ENCODE data around the gene SELENOI.
"Not testable (repeated sequence)": the region's sequence is repeated elsewhere in the genome, so short reads cannot be mapped to it uniquely, and the experiment has no call there.

The SELENOI gene, protein sequence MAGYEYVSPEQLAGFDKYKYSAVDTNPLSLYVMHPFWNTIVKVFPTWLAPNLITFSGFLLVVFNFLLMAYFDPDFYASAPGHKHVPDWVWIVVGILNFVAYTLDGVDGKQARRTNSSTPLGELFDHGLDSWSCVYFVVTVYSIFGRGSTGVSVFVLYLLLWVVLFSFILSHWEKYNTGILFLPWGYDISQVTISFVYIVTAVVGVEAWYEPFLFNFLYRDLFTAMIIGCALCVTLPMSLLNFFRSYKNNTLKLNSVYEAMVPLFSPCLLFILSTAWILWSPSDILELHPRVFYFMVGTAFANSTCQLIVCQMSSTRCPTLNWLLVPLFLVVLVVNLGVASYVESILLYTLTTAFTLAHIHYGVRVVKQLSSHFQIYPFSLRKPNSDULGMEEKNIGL

DNA sequence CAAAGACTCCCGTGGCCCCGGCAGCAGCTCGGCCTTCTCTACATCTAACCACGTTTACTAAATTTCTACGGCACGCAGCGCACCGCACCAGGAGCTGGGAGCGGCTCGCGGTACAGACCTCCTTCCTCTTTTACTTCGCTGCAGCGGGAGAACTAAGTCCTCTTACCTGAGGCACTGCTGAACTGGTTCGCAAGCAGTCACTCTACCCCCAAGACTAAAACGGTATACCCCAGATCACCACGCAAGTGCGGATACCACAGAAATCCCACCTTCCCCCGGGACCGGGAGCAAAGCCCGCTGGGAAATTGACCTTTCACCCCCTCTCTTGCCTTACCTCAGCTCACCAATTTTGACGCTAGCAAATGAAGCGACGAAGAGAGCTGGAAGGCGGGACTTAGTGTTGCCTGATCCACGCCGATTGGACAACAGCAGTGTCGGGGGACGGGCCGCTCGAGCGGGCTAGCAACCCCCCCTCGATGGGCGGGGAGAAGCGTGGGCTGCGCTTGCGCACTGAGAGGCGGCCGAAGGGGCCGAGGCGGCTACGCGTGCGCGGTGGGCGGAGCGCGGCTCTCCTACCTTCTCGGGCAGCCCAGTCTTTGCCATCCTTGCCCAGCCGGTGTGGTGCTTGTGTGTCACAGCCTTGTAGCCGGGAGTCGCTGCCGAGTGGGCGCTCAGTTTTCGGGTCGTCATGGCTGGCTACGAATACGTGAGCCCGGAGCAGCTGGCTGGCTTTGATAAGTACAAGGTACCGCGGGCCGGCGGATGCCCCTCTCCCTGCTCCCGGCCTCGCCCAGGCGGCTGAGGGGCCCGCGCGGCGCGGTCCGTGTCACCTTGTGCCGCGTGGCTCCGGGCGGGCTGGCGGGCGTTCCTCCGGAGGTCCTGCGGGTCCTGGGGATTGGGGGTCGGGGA lies at the start of gene SELENOI:
Gene SELENOI, plus strand, starts transcription at position 599 of the 909 bp plus-strand sequence. Its CDS starts 90 bp downstream, at position 689.
- DNase-seq (ENCODE audit: low read depth in 2 of 2): peak; percentile 99

DNA sequence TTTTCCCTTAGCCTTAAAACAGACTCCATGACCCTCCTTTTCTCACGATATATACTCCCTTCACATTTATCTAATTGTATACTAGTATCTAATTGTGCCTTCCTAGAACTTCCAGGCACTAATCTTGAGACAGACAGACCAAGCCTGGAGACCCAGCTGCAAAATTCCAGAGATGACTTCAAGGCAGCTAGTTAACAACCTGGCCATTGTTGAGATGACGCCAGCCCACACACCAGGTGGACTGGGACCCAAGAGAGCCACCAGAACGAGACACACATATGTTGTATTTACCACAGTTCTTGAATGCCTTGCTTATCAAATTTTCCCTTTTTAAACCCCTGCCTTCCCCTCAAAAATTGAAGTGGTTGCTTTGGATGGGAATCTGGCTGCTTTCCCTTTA lies 48.9 kb upstream of the SELENOI start:
- DNase-seq (ENCODE audit: low read depth in 2 of 2): no peak

DNA sequence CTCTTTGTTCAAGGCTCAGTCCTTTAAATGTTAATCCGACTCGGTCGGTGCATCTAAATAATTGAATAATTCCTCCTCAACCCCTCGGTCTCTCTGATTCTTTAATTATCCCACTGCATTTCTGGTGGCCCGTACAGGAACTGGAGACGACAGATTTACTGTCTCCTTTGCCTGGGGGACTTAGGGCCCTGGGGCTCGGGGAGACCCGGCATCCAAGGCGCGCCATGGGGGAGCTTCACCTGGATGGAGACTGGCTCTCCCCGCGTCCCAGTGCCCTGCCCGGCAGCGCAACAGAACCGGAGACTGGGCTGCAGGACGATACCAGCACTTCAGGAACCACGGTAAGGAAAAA lies 47.7 kb upstream of the SELENOI start:
- no peak for DNase-seq (ENCODE audit: low read depth in 2 of 2)

DNA sequence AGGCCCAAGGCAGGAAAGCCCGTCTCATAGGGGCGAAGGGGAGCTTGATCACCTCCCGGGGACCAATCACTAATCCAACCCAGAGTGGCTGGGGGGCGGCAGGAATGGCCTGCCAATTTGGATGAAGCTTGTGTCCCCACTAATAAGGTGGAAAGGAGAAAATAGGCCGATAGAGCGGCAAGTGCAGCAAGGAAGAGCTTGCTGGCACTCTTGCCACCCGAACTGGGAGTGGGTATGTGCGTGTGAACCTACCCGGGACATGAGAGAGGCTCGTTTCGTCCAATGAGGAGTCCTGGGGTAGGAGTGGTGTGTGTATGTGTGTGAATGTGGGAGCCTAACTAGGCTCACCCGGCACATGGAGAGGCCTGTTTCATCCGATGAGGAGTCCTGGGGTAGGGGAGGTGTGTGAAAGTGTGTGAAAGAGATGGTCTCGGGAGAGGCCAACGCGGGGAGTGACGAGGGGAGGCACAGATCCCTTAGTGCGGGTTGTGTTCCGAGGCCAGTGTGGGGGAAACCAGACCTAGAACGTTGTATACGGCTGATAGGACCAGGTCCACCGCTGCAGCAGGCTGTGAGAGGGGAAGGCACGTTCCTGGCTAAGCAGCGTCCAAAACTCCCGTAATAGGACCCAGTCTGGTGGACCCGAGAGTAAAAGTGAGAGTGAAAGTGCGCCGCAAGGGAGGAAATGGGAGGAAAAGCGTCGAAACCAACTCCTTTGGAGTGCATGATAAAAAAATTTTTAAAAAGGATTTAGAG lies 47.1 kb upstream of the SELENOI start:
- DNase-seq (ENCODE audit: low read depth in 2 of 2): peak; percentile 15 to 18

DNA sequence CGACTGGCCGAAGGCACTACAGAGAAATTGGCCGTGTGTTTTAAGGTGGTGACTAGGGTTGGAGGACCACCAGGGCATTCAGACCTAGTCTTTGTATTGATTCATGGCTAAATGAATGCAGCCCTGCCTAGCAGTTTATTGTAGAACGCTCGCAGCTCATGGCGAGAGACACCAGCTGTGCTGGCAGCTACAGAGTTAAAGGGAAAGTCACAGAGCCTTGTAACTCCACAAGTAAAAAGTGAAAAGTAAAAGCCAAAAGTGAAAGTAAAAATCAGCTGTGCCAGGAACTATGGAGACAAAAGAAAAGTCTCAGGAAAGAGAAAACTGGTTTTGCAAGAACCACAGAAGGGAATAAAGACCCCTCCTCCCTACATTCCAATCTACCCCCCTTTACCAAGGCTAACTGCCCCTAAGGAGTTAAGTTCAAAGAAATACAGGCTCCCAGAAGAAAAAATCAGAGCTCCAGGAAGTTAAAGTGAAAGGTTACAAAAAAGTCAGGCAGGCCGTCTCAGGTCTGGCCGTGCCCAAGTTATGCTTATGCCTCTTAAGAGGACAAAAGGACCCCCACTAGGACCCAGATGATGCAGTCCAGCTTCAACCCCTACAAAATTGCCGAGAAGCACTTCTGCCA lies 46.4 kb upstream of the SELENOI start:
- peak; percentile 24 to 32 for DNase-seq (ENCODE audit: low read depth in 2 of 2)

DNA sequence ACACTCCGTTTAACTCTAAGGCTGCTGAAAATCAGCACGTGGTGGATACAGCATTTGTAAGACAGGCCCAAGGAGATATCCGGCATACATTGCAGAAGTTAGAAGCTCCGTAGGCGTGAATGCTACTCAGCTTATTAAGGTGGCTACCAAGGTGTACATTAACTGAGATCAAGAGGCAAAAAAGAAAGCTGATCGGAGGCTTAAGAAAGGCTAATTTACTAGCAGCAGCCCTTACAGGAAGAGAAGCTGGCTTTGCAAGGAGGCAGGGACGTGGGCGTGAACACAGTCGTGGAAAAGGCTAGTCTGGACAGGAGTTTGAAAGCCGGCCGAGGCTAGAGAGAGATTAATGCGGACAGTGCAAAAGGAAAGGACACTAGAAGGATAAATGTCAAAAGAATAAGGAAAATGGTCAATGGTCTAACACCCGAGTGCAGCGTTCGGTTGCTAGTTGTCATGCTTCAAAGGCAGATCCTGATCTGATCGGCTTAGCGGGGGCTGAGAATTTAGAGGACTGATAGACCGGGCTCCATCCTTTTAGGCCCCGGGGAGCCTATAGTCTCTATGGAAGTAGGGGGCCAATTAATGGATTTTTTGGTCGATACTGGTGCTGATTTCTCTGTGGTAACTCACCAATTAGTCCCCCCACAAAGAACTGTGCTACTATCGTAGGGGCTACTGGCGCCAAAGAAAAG lies 45.6 kb upstream of the SELENOI start:
- peak in 1 of 2 experiments; percentile 3 for DNase-seq (ENCODE audit: low read depth in 2 of 2)

DNA sequence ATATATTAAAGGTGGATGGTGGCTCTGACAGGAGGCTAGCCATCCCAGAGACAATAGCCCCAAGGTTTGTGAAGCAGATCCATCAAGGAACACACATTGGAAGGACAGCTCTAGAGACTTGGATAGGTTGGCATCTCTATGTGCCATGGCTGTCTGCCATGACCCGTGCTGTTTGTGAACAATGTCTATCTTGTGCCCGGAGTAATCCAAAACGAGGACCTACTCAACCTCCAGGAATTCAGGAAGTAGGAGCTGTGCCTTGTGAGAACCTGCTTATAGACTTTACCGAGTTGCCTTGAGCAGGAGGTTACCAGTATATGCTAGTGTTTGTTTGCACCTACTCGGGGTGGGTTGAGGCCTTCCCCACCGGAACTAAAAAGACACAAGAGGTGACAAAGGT lies 43.1 kb upstream of the SELENOI start:
- no peak for DNase-seq (ENCODE audit: low read depth in 2 of 2)

DNA sequence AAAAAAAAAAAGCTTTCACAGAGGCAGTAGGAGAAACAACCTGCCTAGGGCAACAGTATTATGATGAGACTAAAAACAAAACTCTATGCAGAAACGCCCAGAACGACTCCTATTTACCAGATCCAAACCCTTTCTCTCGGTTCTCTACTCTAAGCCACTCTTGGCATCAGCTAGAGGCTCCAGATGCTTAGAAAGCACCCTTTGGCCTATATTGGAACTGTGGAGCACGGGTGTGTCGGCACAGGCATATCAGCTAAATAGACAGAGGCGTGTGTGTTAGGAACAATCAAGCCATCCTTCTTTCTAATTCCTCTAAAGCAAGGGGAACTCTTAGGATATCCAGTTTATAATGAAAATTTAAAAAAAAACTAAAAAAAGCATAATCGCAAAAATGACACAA lies 40.8 kb upstream of the SELENOI start:
- DNase-seq (ENCODE audit: low read depth in 2 of 2): not testable (repeated sequence)

DNA sequence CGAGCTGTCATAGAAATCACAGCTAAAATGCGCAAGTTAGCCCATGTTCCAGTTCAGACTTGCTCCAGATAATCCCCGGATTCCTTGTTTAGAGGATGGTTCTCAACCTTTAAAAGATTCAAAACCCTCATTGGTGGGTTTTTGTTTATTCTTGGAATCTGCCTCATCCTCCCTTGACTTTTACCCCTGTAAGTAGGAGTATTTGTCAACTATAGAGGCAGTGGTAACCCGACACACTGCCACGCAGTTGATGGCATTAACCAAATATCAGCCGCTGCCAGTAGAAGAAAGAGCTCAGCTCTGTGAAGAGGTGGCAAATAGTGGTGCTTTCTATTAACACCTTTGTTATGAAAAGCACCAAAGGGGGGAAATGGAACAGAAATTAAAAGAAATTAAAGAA lies 40.4 kb upstream of the SELENOI start:
- no peak for DNase-seq (ENCODE audit: low read depth in 2 of 2)

DNA sequence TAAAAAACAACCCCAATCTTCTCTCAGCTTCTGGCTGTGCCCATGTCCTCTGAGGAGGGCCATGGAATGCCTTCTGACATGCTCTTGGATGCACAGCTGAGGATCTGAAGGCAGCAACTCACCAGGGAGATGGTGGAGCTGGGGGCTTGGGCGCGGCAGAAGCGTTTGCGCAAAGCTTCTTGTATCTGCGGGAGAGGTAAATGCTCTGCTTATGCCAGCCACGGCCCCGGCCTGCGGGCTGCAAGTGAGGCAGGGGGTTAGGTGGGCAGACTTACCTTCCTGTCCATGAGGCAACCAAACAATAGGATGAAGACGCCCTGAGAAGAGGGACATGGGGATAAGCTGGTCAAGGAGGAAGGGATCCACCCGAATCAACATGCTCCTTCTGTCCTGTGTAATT lies 36.0 kb upstream of the SELENOI start:
- no peak for DNase-seq (ENCODE audit: low read depth in 2 of 2)

DNA sequence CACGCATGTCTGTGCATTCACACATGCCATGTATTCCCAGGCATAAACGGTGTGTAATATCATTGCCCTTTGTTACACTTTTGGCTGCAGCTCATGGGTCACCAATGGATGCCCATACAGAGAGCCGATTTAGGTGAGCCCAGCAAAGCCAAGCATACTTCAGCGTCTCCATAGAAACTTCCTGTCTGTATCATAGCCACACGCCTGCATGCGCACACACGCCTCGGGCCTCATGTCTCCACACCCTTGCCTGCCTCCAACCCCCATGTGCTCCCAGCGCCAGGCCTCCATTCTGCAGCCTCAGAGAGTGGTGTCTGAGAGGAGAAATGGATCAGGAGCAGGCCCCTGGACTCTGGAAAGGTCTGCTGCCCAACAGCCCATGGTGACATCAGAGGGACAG lies 33.5 kb upstream of the SELENOI start:
- no peak for DNase-seq (ENCODE audit: low read depth in 2 of 2)

DNA sequence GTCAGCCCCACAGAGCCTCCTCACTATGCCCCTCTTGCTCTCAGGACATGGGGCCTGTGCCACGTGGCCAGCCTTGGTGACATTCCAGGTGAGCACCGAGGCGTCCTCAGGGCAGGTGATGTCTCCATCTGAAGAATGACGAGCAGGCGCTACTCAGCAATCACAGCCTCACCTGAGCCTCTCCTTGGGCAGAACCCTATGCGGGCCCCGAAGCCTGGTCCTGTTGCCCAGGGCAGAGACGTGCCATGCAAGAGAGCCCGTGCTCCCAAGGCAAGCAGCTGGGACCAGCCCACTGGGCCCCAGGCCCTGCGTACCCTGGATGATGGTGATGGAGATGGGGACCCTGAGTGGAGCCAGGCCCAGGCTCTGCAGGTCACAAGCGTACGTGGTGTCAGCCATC lies 32.5 kb upstream of the SELENOI start:
- no peak for DNase-seq (ENCODE audit: low read depth in 2 of 2)

DNA sequence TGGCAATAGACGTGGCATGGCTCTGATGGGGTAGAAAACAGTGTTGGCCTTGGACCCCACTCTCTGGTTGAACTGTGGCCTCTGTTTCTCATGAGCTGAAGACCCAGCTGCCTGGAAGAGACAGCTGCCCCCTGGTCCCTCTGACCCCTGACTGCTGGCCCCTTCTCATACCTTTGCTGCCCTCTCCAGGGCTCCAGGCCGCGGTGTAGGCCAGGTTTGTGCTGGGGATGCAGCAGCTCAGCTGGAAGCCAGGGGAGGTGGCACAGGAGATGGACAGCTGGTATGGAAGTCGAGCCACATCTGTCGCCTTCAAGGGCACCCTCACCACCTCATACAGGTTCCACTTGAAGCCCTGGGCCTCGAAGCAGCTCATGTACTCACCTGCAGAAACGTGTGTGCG lies 31.7 kb upstream of the SELENOI start:
- no peak for DNase-seq (ENCODE audit: low read depth in 2 of 2)

DNA sequence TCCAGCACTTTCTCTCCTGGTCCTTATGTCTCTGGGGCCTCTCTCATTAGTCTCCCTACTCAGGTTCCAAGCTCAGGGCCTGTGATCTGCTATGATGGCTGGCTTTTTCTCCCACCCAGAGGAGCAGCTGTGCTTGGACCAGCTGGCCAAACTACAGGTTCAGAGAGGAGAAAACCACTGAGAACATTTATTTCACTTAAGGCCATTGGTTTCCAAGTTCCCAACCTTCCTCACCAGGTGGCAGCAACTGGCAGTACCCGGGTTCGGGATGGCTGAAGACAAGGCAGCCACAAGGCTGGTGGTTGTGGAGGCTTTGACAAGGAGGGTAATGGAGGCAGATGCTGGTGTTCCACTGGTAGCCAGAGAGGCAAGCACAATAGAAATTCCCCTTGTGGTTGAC lies 29.9 kb upstream of the SELENOI start:
- DNase-seq (ENCODE audit: low read depth in 2 of 2): no peak

DNA sequence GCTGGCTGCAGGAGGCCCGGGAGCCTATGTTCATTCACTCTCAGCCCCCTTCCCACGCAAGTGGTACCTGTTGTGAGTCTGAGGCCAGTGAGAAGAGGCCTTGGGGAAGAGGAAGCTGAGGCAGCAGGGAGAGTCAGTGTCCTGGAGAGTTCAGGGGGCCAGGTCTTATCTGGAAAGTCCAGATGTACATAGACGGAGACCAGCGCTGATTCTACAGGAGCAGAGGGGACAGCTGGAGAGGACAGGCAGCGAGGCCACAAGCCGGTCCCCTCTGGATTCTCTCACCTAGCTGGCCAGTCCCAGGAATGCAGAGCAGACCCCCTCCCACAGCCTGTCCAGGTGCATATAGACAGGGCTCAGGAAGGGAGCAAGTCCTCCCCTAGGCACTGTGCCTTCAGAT lies 29.1 kb upstream of the SELENOI start:
- no peak for DNase-seq (ENCODE audit: low read depth in 2 of 2)

DNA sequence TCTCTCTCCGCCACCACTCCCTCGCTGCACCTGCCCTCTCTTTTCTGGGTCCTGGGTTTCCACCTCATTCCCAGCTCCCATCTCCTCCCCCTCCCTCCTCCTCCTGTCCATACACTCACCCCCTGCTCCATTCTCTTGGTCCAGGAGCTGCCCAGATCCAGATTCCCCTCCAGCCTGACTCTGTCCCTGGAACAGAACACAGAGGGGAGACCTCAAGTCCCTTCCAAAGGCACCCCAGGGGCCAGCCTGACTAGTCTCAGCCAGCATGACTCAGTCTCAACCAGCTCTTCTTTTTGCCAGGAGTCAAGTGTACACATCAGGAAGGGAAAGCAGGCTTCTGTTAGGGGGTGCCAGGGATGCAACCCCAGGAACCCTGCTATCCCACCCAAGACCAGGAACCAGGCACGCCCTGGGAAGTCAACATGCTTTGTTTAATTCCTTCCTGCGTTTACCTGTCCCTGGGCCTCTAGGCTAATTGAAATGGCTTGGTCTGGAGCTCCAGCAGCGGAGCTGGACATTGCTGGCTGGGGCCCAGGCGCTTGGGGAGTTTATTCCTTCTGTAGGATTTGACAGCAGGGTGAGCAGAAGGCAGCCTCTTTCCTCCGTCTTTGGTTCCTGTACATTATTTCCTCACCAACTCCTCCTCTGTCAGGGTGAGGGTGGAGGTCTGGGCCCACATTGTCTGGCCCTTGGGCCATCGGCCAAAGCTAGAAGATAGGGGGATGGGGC lies 28.4 kb upstream of the SELENOI start:
- no peak for DNase-seq (ENCODE audit: low read depth in 2 of 2)

DNA sequence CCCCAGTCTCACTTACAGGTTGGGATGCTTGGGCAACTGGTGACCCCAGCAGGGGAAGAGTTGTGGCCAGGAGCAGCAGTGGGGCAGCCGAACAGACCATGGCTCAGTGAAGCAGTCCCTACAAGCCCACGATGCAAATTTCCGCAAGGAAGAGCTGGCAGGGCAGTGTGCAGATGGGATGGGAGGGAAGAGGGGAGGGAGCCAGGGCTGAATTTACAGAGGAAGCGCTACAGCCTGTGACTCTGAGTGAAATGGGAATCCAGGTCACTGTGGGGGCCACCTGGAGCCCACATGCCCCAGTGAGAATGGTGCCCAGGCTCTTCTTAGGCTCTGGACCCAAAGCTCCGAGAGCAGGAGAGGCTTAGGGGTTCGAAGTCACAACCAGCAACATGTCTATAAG lies 27.0 kb upstream of the SELENOI start:
- no peak for DNase-seq (ENCODE audit: low read depth in 2 of 2)

DNA sequence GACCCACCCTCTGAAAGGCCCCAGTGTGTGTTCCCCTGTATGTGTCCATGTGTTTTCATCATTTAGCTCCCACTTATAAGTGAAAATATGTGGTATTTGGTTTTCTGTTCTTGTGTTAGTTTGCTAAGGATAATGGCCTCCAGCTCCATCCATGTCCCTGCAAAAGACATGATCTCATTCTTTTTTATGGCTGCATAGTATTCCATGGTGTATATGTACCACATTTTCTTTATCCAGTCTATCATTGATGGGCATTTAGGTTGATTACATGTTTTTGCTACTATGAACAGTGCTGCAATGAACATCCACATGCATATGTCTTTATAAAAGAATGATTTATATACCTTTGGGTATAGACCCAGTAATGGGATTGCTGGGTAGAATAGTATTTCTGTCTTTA lies 21.5 kb upstream of the SELENOI start:
- DNase-seq (ENCODE audit: low read depth in 2 of 2): not testable (repeated sequence)

DNA sequence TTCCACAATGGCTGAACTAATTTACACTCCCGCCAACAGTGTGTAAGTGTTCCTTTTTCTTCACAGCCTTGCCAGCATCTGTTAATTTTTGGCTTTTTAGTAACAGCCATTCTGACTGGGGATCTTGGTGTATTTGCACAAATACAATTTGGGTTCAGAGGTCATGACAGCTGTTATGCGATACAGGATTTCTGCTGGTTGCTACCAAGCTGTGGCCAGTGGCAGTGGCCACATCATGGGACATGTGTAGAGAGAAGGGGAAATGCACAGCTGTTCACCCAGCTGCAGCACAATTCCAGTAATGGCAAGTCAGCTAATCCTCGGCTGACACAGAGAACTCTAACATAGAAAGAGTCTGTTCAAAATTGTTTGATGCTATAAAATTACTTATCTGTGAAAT lies 21.0 kb upstream of the SELENOI start:
- DNase-seq (ENCODE audit: low read depth in 2 of 2): no peak

DNA sequence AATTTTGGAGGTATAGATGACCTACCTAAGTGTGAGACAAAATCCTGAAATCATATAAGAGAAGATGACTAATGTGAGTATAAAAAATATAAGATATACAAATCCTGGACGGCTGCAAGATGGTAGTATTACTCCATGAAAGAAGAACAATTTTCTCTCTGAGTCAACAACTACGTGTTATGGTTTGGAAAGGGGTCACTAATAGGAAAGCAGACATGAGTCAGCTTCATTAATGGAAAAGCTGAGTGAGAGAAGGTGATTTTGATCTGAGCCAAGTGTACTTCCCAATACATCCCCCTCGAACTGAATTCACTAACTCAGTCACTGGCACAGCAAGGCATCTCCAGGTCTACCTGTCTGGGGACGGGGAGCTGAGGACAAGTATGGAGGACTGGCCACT lies 20.1 kb upstream of the SELENOI start:
- no peak for DNase-seq (ENCODE audit: low read depth in 2 of 2)

DNA sequence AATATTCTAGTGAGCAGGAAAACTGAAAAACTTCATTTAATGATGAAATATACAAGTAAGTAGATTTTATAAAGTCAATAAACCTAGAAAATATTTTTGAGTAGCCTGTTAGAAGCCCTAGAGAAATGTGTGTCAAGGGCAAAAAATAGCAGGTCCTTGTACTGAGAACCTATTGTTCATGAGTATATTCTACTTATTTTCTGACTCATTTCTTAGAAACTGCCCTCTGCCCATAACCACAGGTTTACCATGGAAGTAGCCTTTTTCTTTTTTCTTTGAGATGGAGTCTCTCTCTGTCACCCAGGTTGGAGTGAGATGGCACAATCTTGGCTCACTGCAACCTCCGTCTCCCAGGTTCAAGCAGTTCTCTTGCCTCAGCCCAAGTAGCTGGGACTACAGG lies 19.4 kb upstream of the SELENOI start:
- no peak for DNase-seq (ENCODE audit: low read depth in 2 of 2)

Measured in fibroblast of skin of left quadriceps (primary cell).